Stomach (tissue), 9 donors: Measurements from ENCODE around the gene SLC6A12. TPM values are rescaled to one million over a fixed set of nuclear protein-coding genes. Genes with fewer than 3 reads are reported as not detected.
A peak's percentile ranks its signal among the peaks of the same experiment; 100 is the strongest.

Experiments
- DNase-seq, 2 donors: peaks; one replicate each; pipeline versions ENCODE4 v3.0.0 to v3.0.0-alpha.2; 2013 to 2019
- H3K27ac ChIP-seq, 5 donors: fragments of 200-600 bp in 4 of 5; sonication (generic) in 4 of 5; one replicate each; pipeline ENCODE4 v1.5.1; 2013 to 2019; ENCODE audit warnings: mild to moderate bottlenecking in 1 of 5, moderate library complexity in 1 of 5
- H3K27me3 ChIP-seq, 3 donors: fragments of 200-600 bp; sonication (generic); one replicate each; pipeline ENCODE4 v1.5.1; 2017 to 2019; ENCODE audit warnings: mixed run types in 1 of 3
- H3K36me3 ChIP-seq, 4 donors: fragments of 200-600 bp; sonication (generic); 1 replicate in 3 of 4; 2 replicates in 1 of 4; pipeline ENCODE4 v1.5.1; 2016 to 2019
- H3K4me1 ChIP-seq, 4 donors: fragments of 200-600 bp; sonication (generic); one replicate each; pipeline ENCODE4 v1.5.1; 2016 to 2019
- H3K4me3 ChIP-seq, 4 donors: fragments of 200-600 bp; sonication (generic) in 3 of 4; one replicate each; pipeline ENCODE4 v1.5.1; 2016 to 2019; ENCODE audit warnings: mild to moderate bottlenecking in 1 of 4
- H3K9me3 ChIP-seq, 4 donors: fragments of 200-600 bp; sonication (generic); one replicate each; pipeline ENCODE4 v1.5.1; 2016 to 2019
- CTCF ChIP-seq, 7 experiments: fragments of 450-650 bp in 4 of 7; fragments of 200-600 bp in 3 of 7; sonication (generic) in 3 of 7; IDR thresholded peaks; one replicate each; pipeline ENCODE4 v1.5.1; 2016 to 2019; ENCODE audit warnings: antibody characterized with exemption in 7 of 7, control low read depth in 2 of 7, mild to moderate bottlenecking in 1 of 7
- EP300 ChIP-seq: sonication (generic); formaldehyde crosslinking; IDR thresholded peaks from one replicate; pipeline ENCODE4 v1.6.1; 2017; ENCODE audit warnings: antibody characterized with exemption
- POLR2A ChIP-seq, 4 donors: fragments of 450-650 bp; IDR thresholded peaks; one replicate each; pipeline ENCODE4 v1.6.1; 2016; ENCODE audit warnings: antibody characterized with exemption in 4 of 4, control low read depth in 2 of 4, mild to moderate bottlenecking in 1 of 4, moderate library complexity in 1 of 4
- POLR2AphosphoS5 ChIP-seq, 3 donors: sonication (generic); formaldehyde crosslinking; IDR thresholded peaks; one replicate each; pipeline ENCODE4 v1.6.1; 2016; ENCODE audit warnings: antibody characterized with exemption in 3 of 3
- WGBS, 5 donors: extraction: QIAGEN DNeasy Blood & Tissue Kit in 3 of 5; methylation state at CpG; one replicate each; pipeline versions ENCODE4 v1.1.5 to v1.1.7; 2013 to 2018; 5-methylcytosine and 5-hydroxymethylcytosine counted together
- intact Hi-C: fragments of 100-400 bp; cut with DNase I; formaldehyde crosslinking; loops from one replicate; pipeline ENCODE4 v1.15.1; 2023; ENCODE audit warnings: low total_unique reads
- polyA plus RNA-seq, 3 donors: library from polyadenylated mRNA; stranded (reverse); fragments of 200-250 nt; gene quantifications; one replicate each; pipeline ENCODE4 v1.2.3, GENCODE V29; 2013
- total RNA-seq, 5 donors: library from RNA; depleted of rRNA; stranded (reverse); fragments of >200 nt; gene quantifications; one replicate each; pipeline versions ENCODE4 v1.1.0 to v1.2.3, GENCODE V29; 2014 to 2016
- donor health status: healthy with polysubstance abuse.
- donor health status: Bipolar disorder and iron deficiency.
- donor health status: healthy.

The SLC6A12 gene
- total and polyA plus RNA-seq, 8 donors: 0.05 to 1.7 (median 0.19) TPM; not detected in 5

GRCh38 chr12:254039-254438 is 40.1 kb upstream of the SLC6A12 start:
- Histone ChIP-seq H3K27ac (no peak overlapping the region), H3K9me3 (no peaks in the 10 kb centered on the region), H3K36me3 (no peaks in the 10 kb centered on the region), H3K4me3 (no peak overlapping the region), H3K4me1 (no peaks in the 10 kb centered on the region), H3K27me3 (peaks cover 0 to 49% (median 0%) of the 10 kb centered on the region in 3 donors)
- intact Hi-C loops: no loop called here
- peak in 1 of 2 donors; percentile 36 for DNase-seq
- TF ChIP-seq POLR2AphosphoS5 (IDR thresholded peaks at IDR 0.05) (no peak), CTCF (IDR thresholded peaks at IDR 0.05) (no peak), POLR2A (IDR thresholded peaks at IDR 0.05) (no peak), EP300 (no peak)
- 43 to 56% (median 49%) methylated on average over 10 of the region's 10 CpGs for WGBS, 5 donors

- WGBS, 5 donors: 60 to 70% (median 65%) methylated on average over 12 of the region's 12 CpGs
- DNase-seq: no peak
- Histone ChIP-seq H3K4me1 (no peaks in the 10 kb centered on the region), H3K36me3 (no peaks in the 10 kb centered on the region), H3K4me3 (no peak overlapping the region), H3K27me3 (peaks cover 0 to 44% (median 0%) of the 10 kb centered on the region in 3 donors), H3K9me3 (peaks cover 0 to under 1% (median under 1%) of the 10 kb centered on the region in 4 donors), H3K27ac (no peak overlapping the region)
- intact Hi-C loops: no loop called here
- TF ChIP-seq EP300: no peak
- no peak for TF ChIP-seq POLR2A (IDR thresholded peaks at IDR 0.05)
- no peak for TF ChIP-seq CTCF (IDR thresholded peaks at IDR 0.05)
- TF ChIP-seq POLR2AphosphoS5 (IDR thresholded peaks at IDR 0.05): no peak
These were observed 39.3 kb upstream of the SLC6A12 start for GRCh38 chr12:253116-253831.

GRCh38 chr12:252636-253035 is 38.7 kb upstream of the SLC6A12 start:
- WGBS, 5 donors: 16 to 29% (median 24%) methylated on average over 5 of the region's 5 CpGs
- intact Hi-C loops: no loop called here
- no peak overlapping the region for H3K4me3 ChIP-seq
- no peaks in the 10 kb centered on the region for H3K4me1 ChIP-seq
- DNase-seq: peak in 1 of 2 donors; percentile 82
- H3K27me3 ChIP-seq: peaks cover 0 to 38% (median 0%) of the 10 kb centered on the region in 3 donors
- no peak overlapping the region for H3K27ac ChIP-seq
- H3K36me3 ChIP-seq: no peaks in the 10 kb centered on the region
- no peak for TF ChIP-seq EP300
- TF ChIP-seq POLR2AphosphoS5 (IDR thresholded peaks at IDR 0.05): no peak
- no peak for TF ChIP-seq CTCF (IDR thresholded peaks at IDR 0.05)
- TF ChIP-seq POLR2A (IDR thresholded peaks at IDR 0.05): no peak
- H3K9me3 ChIP-seq: peaks cover 0 to 6% (median 6%) of the 10 kb centered on the region in 4 donors

GRCh38 chr12:247271-247670 is 33.3 kb upstream of the SLC6A12 start:
- intact Hi-C loops: no loop called here
- H3K4me3 ChIP-seq: no peak overlapping the region
- DNase-seq: no peak
- peaks cover 0 to 23% (median 14%) of the 10 kb centered on the region in 4 donors for H3K9me3 ChIP-seq
- no peaks in the 10 kb centered on the region for H3K4me1 ChIP-seq
- no peaks in the 10 kb centered on the region for H3K27me3 ChIP-seq
- no peak overlapping the region for H3K27ac ChIP-seq
- 83 to 89% (median 86%) methylated on average over 3 of the region's 3 CpGs for WGBS, 5 donors
- TF ChIP-seq POLR2A (IDR thresholded peaks at IDR 0.05) (no peak), POLR2AphosphoS5 (IDR thresholded peaks at IDR 0.05) (no peak), CTCF (IDR thresholded peaks at IDR 0.05) (no peak), EP300 (no peak)
- H3K36me3 ChIP-seq: no peaks in the 10 kb centered on the region
